SK-N-SH treated with all-trans-retinoic acid at 6 μM for 48 hours (cell line): Measurements from ENCODE around the gene ZNF831.

Source experiments
- ATAC-seq: fragments of 200-7000 bp; cut with Tn5 transposase; 3 replicates; pipeline ENCODE4 v1.9.1; 2020; ENCODE audit warnings: mild to moderate bottlenecking, moderate library complexity
- ARNTL ChIP-seq: fragments of 450-650 bp; formaldehyde crosslinking; IDR thresholded peaks from 2 replicates; pipeline ENCODE4 v1.5.0; 2020; ENCODE audit warnings: low read depth, mild to moderate bottlenecking, moderate library complexity, borderline replicate concordance
- BACH2 ChIP-seq: fragments of 250-450 bp; sonication (Bioruptor Pico); IDR thresholded peaks from 2 replicates; pipeline ENCODE4 v1.9.0; 2021; ENCODE audit warnings: mild to moderate bottlenecking, borderline replicate concordance
- CSDC2 ChIP-seq: fragments of 250-450 bp; sonication (Bioruptor Pico); IDR thresholded peaks from 2 replicates; pipeline ENCODE4 v1.5.0; 2020; ENCODE audit warnings: mild to moderate bottlenecking, moderate library complexity
- ESRRG ChIP-seq: fragments of 250-450 bp; sonication (Bioruptor Pico); IDR thresholded peaks from 2 replicates; pipeline ENCODE4 v1.6.1; 2021; ENCODE audit warnings: mild to moderate bottlenecking
- GLIS3 ChIP-seq: fragments of 250-450 bp; sonication (Bioruptor Pico); IDR thresholded peaks from 2 replicates; pipeline ENCODE4 v1.5.0; 2020; ENCODE audit warnings: mild to moderate bottlenecking, moderate library complexity
- ISL1 ChIP-seq: fragments of 250-450 bp; sonication (Bioruptor Pico); IDR thresholded peaks from 2 replicates; pipeline ENCODE4 v2.1.2; 2022; ENCODE audit warnings: mild to moderate bottlenecking, moderate library complexity
- PPARA ChIP-seq: fragments of 250-450 bp; sonication (Bioruptor Pico); IDR thresholded peaks from 2 replicates; pipeline ENCODE4 v1.5.0; 2020; ENCODE audit warnings: mild to moderate bottlenecking, borderline replicate concordance
- RARB ChIP-seq: fragments of 250-450 bp; sonication (Bioruptor Pico); IDR thresholded peaks from 2 replicates; pipeline ENCODE4 v1.8.0; 2021; ENCODE audit warnings: mild to moderate bottlenecking, moderate library complexity
- SNAI2 ChIP-seq: fragments of 250-450 bp; sonication (Bioruptor Pico); IDR thresholded peaks from 2 replicates; pipeline ENCODE4 v1.5.0; 2020; ENCODE audit warnings: mild to moderate bottlenecking, moderate library complexity
- TCF4 ChIP-seq: fragments of 250-450 bp; sonication (Bioruptor Pico); IDR thresholded peaks from 2 replicates; pipeline ENCODE4 v1.8.0; 2021; ENCODE audit warnings: mild to moderate bottlenecking, moderate library complexity, borderline replicate concordance
- TSHZ2 ChIP-seq: fragments of 250-450 bp; sonication (Bioruptor Pico); IDR thresholded peaks from 2 replicates; pipeline ENCODE4 v1.5.0; 2020; ENCODE audit warnings: mild to moderate bottlenecking, moderate library complexity
- ZC3H10 ChIP-seq: fragments of 250-450 bp; sonication (Bioruptor Pico); IDR thresholded peaks from 2 replicates; pipeline ENCODE4 v1.5.1; 2021; ENCODE audit warnings: mild to moderate bottlenecking, moderate library complexity
- ZFP3 ChIP-seq: fragments of 250-450 bp; sonication (Bioruptor Pico); IDR thresholded peaks from 2 replicates; pipeline ENCODE4 v1.5.0; 2020; ENCODE audit warnings: mild to moderate bottlenecking, moderate library complexity
- ZFP30 ChIP-seq: fragments of 450-650 bp; formaldehyde crosslinking; IDR thresholded peaks from 2 replicates; pipeline ENCODE4 v1.5.0; 2022; ENCODE audit warnings: mild to moderate bottlenecking, moderate library complexity
- ZNF565 ChIP-seq: fragments of 450-650 bp; formaldehyde crosslinking; conservative IDR thresholded peaks from 2 replicates; pipeline ENCODE4 v1.5.0; 2020; ENCODE audit warnings: low read depth, mild to moderate bottlenecking, moderate library complexity
- ZNF70 ChIP-seq: fragments of 450-650 bp; formaldehyde crosslinking; IDR thresholded peaks from 2 replicates; pipeline ENCODE4 v1.5.0; 2020; ENCODE audit warnings: mild to moderate bottlenecking, moderate library complexity
- ZNF8 ChIP-seq: fragments of 450-650 bp; formaldehyde crosslinking; IDR thresholded peaks from 2 replicates; pipeline ENCODE4 v1.5.0; 2020; ENCODE audit warnings: mild to moderate bottlenecking, moderate library complexity
- TF ChIP-seq, protein P1 (sequence below): fragments of 250-450 bp; sonication (Bioruptor Pico); IDR thresholded peaks from 2 replicates; pipeline ENCODE4 v1.5.1; 2021; ENCODE audit warnings: mild to moderate bottlenecking, moderate library complexity
- TF ChIP-seq, protein P2 (sequence below): fragments of 250-450 bp; sonication (Bioruptor Pico); IDR thresholded peaks from 2 replicates; pipeline ENCODE4 v1.5.1; 2020; ENCODE audit warnings: low read depth, mild to moderate bottlenecking, moderate library complexity
- TF ChIP-seq, protein P3 (sequence below): fragments of 250-450 bp; sonication (Bioruptor Pico); IDR thresholded peaks from 2 replicates; pipeline ENCODE4 v1.8.0; 2020; ENCODE audit warnings: mild to moderate bottlenecking, moderate library complexity, borderline replicate concordance
- TF ChIP-seq, protein P4 (sequence below): fragments of 250-450 bp; sonication (Bioruptor Pico); IDR thresholded peaks from 2 replicates; pipeline ENCODE4 v1.8.0; 2021; ENCODE audit warnings: low read depth, mild to moderate bottlenecking, moderate library complexity, borderline replicate concordance

Gene ZNF831

DNA sequence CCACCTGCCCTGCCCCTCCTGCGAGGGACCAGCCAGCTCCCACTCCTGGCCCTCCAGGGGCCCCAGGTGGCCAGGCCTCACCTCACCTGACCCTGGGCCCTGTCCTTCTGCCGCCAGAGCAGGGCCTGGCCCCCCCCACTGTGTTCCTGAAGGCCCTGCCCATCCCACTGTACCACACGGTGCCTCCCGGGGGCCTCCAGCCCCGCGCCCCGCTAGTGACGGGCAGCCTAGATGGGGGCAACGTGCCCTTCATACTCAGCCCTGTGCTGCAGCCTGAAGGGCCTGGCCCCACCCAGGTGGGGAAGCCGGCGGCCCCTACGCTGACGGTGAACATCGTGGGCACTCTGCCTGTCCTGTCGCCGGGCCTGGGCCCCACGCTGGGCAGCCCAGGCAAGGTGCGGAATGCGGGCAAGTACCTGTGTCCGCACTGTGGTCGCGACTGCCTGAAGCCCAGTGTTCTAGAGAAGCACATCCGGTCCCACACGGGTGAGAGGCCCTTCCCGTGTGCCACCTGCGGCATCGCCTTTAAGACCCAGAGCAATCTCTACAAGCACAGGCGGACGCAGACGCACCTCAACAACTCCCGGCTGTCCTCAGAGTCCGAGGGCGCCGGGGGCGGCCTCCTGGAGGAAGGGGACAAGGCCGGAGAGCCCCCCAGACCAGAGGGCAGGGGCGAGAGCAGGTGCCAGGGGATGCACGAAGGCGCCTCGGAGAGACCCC lies 27.6 kb downstream of the ZNF831 start:
- TF ChIP-seq CSDC2 (CRISPR knock-in tag) (no peak), ZFP30 (no peak), RARB (CRISPR knock-in tag) (no peak), ZNF565 (CRISPR knock-in tag) (no peak), ISL1 (CRISPR knock-in tag) (no peak), ZNF8 (CRISPR knock-in tag) (no peak), ZNF70 (CRISPR knock-in tag) (no peak), ARNTL (CRISPR knock-in tag) (no peak), TSHZ2 (CRISPR knock-in tag) (no peak), SNAI2 (CRISPR knock-in tag) (no peak), ZC3H10 (CRISPR knock-in tag) (no peak), ESRRG (no peak)
- TF ChIP-seq, protein P1, sequence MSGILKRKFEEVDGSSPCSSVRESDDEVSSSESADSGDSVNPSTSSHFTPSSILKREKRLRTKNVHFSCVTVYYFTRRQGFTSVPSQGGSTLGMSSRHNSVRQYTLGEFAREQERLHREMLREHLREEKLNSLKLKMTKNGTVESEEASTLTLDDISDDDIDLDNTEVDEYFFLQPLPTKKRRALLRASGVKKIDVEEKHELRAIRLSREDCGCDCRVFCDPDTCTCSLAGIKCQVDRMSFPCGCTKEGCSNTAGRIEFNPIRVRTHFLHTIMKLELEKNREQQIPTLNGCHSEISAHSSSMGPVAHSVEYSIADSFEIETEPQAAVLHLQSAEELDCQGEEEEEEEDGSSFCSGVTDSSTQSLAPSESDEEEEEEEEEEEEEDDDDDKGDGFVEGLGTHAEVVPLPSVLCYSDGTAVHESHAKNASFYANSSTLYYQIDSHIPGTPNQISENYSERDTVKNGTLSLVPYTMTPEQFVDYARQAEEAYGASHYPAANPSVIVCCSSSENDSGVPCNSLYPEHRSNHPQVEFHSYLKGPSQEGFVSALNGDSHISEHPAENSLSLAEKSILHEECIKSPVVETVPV (CRISPR knock-in tag): no peak
- TF ChIP-seq, protein P2, sequence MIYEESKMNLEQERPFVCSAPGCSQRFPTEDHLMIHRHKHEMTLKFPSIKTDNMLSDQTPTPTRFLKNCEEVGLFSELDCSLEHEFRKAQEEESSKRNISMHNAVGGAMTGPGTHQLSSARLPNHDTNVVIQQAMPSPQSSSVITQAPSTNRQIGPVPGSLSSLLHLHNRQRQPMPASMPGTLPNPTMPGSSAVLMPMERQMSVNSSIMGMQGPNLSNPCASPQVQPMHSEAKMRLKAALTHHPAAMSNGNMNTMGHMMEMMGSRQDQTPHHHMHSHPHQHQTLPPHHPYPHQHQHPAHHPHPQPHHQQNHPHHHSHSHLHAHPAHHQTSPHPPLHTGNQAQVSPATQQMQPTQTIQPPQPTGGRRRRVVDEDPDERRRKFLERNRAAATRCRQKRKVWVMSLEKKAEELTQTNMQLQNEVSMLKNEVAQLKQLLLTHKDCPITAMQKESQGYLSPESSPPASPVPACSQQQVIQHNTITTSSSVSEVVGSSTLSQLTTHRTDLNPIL: no peak
- TF ChIP-seq, protein P3, sequence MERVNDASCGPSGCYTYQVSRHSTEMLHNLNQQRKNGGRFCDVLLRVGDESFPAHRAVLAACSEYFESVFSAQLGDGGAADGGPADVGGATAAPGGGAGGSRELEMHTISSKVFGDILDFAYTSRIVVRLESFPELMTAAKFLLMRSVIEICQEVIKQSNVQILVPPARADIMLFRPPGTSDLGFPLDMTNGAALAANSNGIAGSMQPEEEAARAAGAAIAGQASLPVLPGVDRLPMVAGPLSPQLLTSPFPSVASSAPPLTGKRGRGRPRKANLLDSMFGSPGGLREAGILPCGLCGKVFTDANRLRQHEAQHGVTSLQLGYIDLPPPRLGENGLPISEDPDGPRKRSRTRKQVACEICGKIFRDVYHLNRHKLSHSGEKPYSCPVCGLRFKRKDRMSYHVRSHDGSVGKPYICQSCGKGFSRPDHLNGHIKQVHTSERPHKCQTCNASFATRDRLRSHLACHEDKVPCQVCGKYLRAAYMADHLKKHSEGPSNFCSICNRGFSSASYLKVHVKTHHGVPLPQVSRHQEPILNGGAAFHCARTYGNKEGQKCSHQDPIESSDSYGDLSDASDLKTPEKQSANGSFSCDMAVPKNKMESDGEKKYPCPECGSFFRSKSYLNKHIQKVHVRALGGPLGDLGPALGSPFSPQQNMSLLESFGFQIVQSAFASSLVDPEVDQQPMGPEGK (CRISPR knock-in tag): no peak
- no peak for ATAC-seq

- TF ChIP-seq SNAI2 (CRISPR knock-in tag) (no peak), ZNF70 (CRISPR knock-in tag) (no peak), TCF4 (CRISPR knock-in tag) (no peak), ISL1 (CRISPR knock-in tag) (no peak)
- TF ChIP-seq, protein P1 (CRISPR knock-in tag): no peak
Measured at GRCh38 chr20:59191756-59192532, 28.3 kb downstream of the ZNF831 start.

GRCh38 chr20:59192533-59192896 lies 28.9 kb downstream of the ZNF831 start:
- TF ChIP-seq GLIS3 (CRISPR knock-in tag) (no peak), ISL1 (CRISPR knock-in tag) (no peak), ZC3H10 (CRISPR knock-in tag) (no peak), BACH2 (CRISPR knock-in tag) (no peak), ZFP3 (no peak), RARB (CRISPR knock-in tag) (no peak), ZNF8 (CRISPR knock-in tag) (no peak), CSDC2 (CRISPR knock-in tag) (no peak), PPARA (CRISPR knock-in tag) (no peak), ARNTL (CRISPR knock-in tag) (no peak)
- TF ChIP-seq, protein P1 (CRISPR knock-in tag): no peak
- TF ChIP-seq, protein P3 (CRISPR knock-in tag): no peak
- TF ChIP-seq, protein P4, sequence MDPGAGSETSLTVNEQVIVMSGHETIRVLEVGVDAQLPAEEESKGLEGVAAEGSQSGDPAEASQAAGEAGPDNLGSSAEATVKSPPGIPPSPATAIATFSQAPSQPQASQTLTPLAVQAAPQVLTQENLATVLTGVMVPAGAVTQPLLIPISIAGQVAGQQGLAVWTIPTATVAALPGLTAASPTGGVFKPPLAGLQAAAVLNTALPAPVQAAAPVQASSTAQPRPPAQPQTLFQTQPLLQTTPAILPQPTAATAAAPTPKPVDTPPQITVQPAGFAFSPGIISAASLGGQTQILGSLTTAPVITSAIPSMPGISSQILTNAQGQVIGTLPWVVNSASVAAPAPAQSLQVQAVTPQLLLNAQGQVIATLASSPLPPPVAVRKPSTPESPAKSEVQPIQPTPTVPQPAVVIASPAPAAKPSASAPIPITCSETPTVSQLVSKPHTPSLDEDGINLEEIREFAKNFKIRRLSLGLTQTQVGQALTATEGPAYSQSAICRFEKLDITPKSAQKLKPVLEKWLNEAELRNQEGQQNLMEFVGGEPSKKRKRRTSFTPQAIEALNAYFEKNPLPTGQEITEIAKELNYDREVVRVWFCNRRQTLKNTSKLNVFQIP: no peak
- no peak for ATAC-seq

More at GRCh38 chr20:59191756-59192532, 28.3 kb downstream of the ZNF831 start:
- no peak for ATAC-seq
